AG10803 (cell line): ENCODE results near the gene PLXNA4.

ENCODE experiments used
- DNase-seq: peaks from one replicate; pipeline ENCODE4 v3.0.0; 2010; ENCODE audit warnings: low read depth
- H3K4me3 ChIP-seq: 2 replicates; pipeline ENCODE4 v1.5.1; 2011; ENCODE audit warnings: mild to moderate bottlenecking, low read length, control low read depth
- CTCF ChIP-seq: conservative IDR thresholded peaks from 2 replicates; pipeline ENCODE4 v1.5.1; 2011; ENCODE audit warnings: mild to moderate bottlenecking, low read length, control low read depth, inconsistent platforms

PLXNA4 gene

GRCh38 chr7:132571970-132572369, 4.3 kb downstream of the PLXNA4 start:
- no peak for TF ChIP-seq CTCF
- no peak for DNase-seq
- no peak overlapping the region for H3K4me3 ChIP-seq

- no peak for TF ChIP-seq CTCF
- H3K4me3 ChIP-seq, result no peak overlapping the region
- DNase-seq, result no peak
Measured at GRCh38 chr7:132569884-132570614, 6.2 kb downstream of the PLXNA4 start.

- H3K4me3 ChIP-seq, result no peak overlapping the region
- DNase-seq, result no peak
- TF ChIP-seq CTCF, result no peak
Measured at GRCh38 chr7:132568962-132569361, 7.3 kb downstream of the PLXNA4 start.

GRCh38 chr7:132565885-132566284, 10.4 kb downstream of the PLXNA4 start:
- no peak for TF ChIP-seq CTCF
- DNase-seq, result no peak
- no peak overlapping the region for H3K4me3 ChIP-seq

- TF ChIP-seq CTCF, result no peak
Measured at GRCh38 chr7:132565441-132565840, 10.8 kb downstream of the PLXNA4 start.

GRCh38 chr7:132564849-132565248, 11.4 kb downstream of the PLXNA4 start:
- no peak for DNase-seq
- H3K4me3 ChIP-seq, result no peak overlapping the region
- no peak for TF ChIP-seq CTCF

More at GRCh38 chr7:132565441-132565840, 10.8 kb downstream of the PLXNA4 start:
- DNase-seq, result no peak
- H3K4me3 ChIP-seq, result no peak overlapping the region

GRCh38 chr7:132564090-132564489, 12.2 kb downstream of the PLXNA4 start:
- H3K4me3 ChIP-seq, result no peak overlapping the region
- no peak for DNase-seq
- no peak for TF ChIP-seq CTCF
